HG02852 (cell line): ENCODE measurements around the gene THTPA.

Source experiments
- ATAC-seq: cut with Tn5 transposase; IDR thresholded peaks from one replicate; pipeline ENCODE4 v1.9.1; 2021; ENCODE audit warnings: mild to moderate bottlenecking, moderate library complexity; ENCODE audit not compliant: unreplicated experiment

THTPA gene

GRCh38 chr14:23567186-23568020 lies 11.3 kb downstream of the THTPA start, which contains the start of gene AP1G2:
AP1G2 (minus strand) TSS chr14:23567791; CDS start chr14:23567314, 477 bp downstream.
- ATAC-seq = peak; percentile 84

GRCh38 chr14:23568021-23568599 lies 12.0 kb downstream of the THTPA start:
- no peak for ATAC-seq

- ATAC-seq = no peak
Observed at GRCh38 chr14:23568600-23569331, 12.7 kb downstream of the THTPA start.

- no peak for ATAC-seq
Observed at GRCh38 chr14:23569443-23570151, 13.5 kb downstream of the THTPA start.

GRCh38 chr14:23570806-23571483 lies 14.9 kb downstream of the THTPA start:
- no peak for ATAC-seq

GRCh38 chr14:23571701-23572523 lies 15.8 kb downstream of the THTPA start:
- no peak for ATAC-seq

GRCh38 chr14:23572524-23572828 lies 16.4 kb downstream of the THTPA start:
- ATAC-seq = no peak

GRCh38 chr14:23572836-23573235 lies 16.8 kb downstream of the THTPA start:
- no peak for ATAC-seq

GRCh38 chr14:23573384-23574015 lies 17.4 kb downstream of the THTPA start:
- ATAC-seq = no peak

GRCh38 chr14:23577004-23577681 lies 21.1 kb downstream of the THTPA start:
- no peak for ATAC-seq

GRCh38 chr14:23577710-23578392 lies 21.8 kb downstream of the THTPA start:
- no peak for ATAC-seq

- no peak for ATAC-seq
Observed at GRCh38 chr14:23578560-23579310, 22.7 kb downstream of the THTPA start, which contains the start of gene JPH4. JPH4 (minus strand) TSS chr14:23578790; CDS start chr14:23577453, 1,337 bp downstream.

- no peak for ATAC-seq
Observed at GRCh38 chr14:23579311-23579630, 23.2 kb downstream of the THTPA start.

- no peak for ATAC-seq
Observed at GRCh38 chr14:23579739-23580138, 23.7 kb downstream of the THTPA start.

GRCh38 chr14:23580152-23580926 lies 24.3 kb downstream of the THTPA start:
- ATAC-seq = no peak

- ATAC-seq = no peak
Observed at GRCh38 chr14:23580948-23581281, 24.8 kb downstream of the THTPA start.
